Subcutaneous preadipocyte (primary cell): ENCODE data around the gene B9D1. TPM values are rescaled to one million over a fixed set of nuclear protein-coding genes. Genes with fewer than 3 reads are reported as not detected.

ENCODE experiments used
- small RNA-seq: library from RNA; depleted of rRNA; stranded (forward); fragments of <200 nt; gene quantifications from one replicate; pipeline ENCODE3, GENCODE V24; 2012
- total RNA-seq: library from RNA; depleted of rRNA; stranded (reverse); fragments of >200 nt; gene quantifications from 2 replicates; pipeline ENCODE4 v1.2.3, GENCODE V29; 2012

Gene B9D1
- 18.6 and 23.9 TPM in 2 replicates for total RNA-seq

GRCh38 chr17:19362277-19363113 lies at the start of gene B9D1:
TSS of gene B9D1 (minus strand) at chr17:19362723. CDS start at chr17:19362569, 154 bp downstream.

GRCh38 chr17:19410875-19411620 lies 48.5 kb upstream of the B9D1 start, which contains the start of gene RNF112:
TSS of gene RNF112 (plus strand) at chr17:19411232. CDS start at chr17:19411409, 177 bp downstream.

GRCh38 chr17:19386974-19387920 lies 24.7 kb upstream of the B9D1 start, which contains the start of gene MFAP4:
TSS of gene MFAP4 (minus strand) at chr17:19387190. CDS start at chr17:19387155, 35 bp downstream.

GRCh38 chr17:19378416-19379360 lies 16.2 kb upstream of the B9D1 start, which contains the start of gene MAPK7:
TSS of gene MAPK7 (plus strand) at chr17:19378498. CDS start at chr17:19378901, 403 bp downstream.

Small RNA genes lying within 50 kb of the gene (small RNA-seq; reads per million reads assigned to genes)
- gene MIR1180, result 0.96 reads per million, percentile 56 among the genes with 10 or more reads in this experiment

Other genes starting within 250 kb of the B9D1 start
- gene GRAPL, start 235.1 kb downstream of the B9D1 start, total RNA-seq, result not detected in 2 replicates
- gene EPN2, start 125.4 kb downstream of the B9D1 start, total RNA-seq, result 29.8 and 57.3 TPM in 2 replicates
- gene MAPK7, start 15.8 kb upstream of the B9D1 start, total RNA-seq, result 14.9 and 17.6 TPM in 2 replicates
- 1.2 and 3.7 TPM in 2 replicates for gene MFAP4, start 24.5 kb upstream of the B9D1 start, total RNA-seq
- 1.5 and 1.8 TPM in 2 replicates for gene RNF112, start 48.5 kb upstream of the B9D1 start, total RNA-seq
- 2.2 and 5.1 TPM in 2 replicates for gene SLC47A1, start 171.1 kb upstream of the B9D1 start, total RNA-seq